HG03469 (cell line): ENCODE data around the gene ATP10A.
A peak's percentile ranks its signal among the peaks of the same experiment; 100 is the strongest.
"Not testable (repeated sequence)": the region's sequence is repeated elsewhere in the genome, so short reads cannot be mapped to it uniquely, and the experiment has no call there.

Source experiments
- ATAC-seq: cut with Tn5 transposase; IDR thresholded peaks from one replicate; pipeline ENCODE4 v1.9.1; 2021; ENCODE audit warnings: mild to moderate bottlenecking, moderate library complexity, moderate number of reproducible peaks; ENCODE audit not compliant: unreplicated experiment

ATP10A gene

DNA sequence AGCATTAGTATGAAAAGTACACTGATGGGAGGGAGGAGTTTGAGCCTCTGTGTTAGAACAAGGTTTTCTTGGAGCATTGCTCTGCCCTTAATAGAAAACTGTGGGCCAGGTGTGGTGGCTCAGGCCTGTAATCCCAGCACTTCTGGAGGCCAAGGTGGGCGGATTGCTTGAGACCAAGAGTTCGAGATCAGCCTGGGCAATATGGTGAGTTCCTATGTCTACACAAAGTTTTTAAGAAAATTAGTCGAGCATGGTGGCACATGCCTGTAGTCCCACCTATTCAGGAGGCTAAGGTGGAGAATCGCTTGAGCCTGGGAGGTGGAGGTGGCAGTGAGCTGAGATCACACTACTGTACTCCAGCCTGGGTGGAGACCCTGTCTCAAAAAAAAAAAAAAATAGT lies 103.7 kb downstream of the ATP10A start:
- ATAC-seq: no peak

DNA sequence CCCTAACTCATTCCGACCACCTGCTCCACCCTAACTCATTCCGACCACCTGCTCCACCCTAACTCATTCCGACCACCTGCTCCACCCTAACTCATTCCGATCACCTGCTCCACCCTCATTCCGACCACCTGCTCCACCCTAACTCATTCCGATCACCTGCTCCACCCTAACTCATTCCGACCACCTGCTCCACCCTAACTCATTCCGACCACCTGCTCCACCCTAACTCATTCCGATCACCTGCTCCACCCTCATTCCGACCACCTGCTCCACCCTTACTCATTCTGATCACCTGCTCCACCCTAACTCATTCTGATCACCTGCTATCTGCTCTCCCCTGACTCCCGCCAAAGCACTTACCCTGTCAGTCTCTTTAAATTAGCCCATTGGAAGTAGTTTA lies 104.5 kb downstream of the ATP10A start:
- ATAC-seq: not testable (repeated sequence)

DNA sequence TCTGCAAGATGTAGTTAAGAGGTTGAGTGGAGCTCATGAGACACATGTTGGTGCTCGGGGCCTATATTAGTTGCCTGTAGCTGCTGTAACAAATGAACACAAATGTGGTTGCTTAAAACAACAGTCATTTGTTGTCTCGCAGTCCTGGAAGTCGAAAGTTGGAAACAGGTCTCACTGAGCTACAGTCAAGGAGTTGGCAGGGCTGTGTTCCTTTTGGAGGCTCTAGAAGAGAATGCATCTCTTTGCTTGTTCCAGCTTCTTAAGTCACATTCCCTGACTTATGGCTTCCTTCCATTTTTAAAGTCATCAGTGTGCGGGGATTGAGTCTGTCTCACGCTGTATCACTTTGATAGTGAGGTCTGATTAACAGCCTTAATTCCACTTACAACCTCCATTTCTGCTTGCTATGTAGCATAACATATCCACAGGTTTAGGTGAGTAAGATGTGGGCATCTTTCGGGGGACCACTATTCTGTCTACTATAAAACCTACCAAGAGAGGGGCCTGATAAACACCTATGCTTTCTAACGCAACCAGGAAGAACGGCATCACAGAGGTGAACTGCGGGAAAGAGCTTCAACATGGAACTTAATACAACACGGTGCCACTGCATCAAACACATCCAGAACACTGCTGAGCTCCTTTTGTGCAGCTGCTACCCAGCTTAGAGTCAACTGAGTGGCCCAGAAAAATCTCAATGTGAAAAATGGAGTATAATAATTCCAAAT lies 119.4 kb downstream of the ATP10A start:
- ATAC-seq: no peak

DNA sequence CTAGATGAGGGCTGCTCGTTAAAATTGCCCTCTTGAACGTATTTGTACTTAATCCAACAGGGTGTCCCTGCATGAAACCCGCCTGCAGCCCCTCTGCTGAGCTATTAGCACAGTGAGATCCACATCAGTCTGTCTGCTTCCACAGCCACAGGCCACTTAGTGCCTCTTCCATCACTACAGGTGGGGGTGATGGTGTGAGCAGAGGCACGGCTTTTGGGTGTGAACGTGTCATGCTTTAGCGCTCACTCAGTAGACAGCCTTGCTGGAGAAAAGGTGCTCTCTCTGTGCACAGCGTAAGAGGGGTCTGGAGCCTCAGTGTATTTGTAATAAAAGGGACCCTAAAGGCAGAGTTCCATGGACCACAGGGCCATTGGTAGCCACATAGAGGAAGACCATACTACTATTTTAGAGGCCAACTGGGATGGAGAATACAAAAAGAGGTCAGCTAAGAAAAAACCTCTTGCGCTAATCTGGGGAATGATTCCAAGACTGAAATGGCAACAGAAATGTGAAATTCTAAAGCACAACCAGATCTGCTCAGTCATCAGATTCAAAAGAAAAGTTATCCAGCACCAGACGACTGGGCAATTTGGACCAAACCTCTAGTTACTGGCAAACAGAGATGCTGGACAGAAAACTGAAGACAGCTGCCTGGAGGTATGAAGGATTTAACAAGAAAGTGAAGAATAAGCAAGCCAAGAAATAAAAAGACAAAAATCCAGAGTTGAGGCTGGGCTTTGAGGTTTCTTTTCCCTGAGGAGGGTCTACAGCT lies 120.2 kb downstream of the ATP10A start:
- ATAC-seq: no peak

DNA sequence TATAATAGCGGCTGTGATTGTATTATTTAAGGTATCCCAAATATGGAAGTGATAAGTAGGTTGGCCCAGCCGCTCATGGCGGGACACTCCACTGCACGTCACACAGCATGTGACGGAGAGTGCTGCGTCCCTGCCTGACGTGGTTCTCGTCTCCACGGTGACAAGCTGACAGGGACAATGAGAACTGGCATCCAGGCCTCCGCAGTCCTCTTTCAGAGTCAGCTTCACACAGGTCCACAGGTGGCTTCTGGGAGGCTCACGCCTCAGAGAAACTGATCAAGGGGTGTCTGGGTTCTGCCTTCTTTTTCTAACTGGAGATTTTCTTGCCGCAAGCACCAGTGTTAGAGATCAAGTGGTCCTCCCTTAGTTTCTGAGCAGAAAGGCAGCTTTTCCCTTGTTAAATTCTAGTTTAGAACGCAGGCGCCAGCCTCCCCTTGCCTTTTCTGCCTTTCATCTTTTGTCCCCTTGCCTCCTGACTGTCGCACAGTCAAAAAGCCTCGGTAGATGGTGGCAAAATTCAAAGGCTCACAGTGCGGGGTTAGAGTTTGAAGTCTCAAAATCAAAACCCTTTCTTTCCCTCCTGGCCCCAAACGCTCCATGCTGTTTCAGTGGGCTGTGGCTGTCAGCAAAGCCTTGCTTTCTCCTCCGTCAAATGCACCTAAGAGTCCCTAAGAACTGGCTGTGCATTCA lies 120.9 kb downstream of the ATP10A start:
- ATAC-seq: no peak

DNA sequence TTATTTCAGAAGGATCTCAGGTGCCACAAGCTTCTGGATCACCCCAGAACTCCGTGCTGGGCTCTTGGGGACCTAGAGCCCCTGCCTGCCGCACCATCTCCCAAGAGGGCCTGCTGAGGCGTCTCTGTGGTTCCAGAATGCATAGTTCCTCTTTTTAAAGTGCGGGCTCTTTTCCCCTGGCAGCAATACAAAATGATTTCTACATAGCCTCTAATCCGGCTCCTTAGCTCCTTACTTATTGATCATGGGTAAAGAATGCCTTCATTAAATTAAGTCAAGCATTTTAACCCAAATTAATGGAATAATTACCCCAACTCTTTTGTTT lies 121.9 kb downstream of the ATP10A start:
- ATAC-seq: peak; percentile 45

DNA sequence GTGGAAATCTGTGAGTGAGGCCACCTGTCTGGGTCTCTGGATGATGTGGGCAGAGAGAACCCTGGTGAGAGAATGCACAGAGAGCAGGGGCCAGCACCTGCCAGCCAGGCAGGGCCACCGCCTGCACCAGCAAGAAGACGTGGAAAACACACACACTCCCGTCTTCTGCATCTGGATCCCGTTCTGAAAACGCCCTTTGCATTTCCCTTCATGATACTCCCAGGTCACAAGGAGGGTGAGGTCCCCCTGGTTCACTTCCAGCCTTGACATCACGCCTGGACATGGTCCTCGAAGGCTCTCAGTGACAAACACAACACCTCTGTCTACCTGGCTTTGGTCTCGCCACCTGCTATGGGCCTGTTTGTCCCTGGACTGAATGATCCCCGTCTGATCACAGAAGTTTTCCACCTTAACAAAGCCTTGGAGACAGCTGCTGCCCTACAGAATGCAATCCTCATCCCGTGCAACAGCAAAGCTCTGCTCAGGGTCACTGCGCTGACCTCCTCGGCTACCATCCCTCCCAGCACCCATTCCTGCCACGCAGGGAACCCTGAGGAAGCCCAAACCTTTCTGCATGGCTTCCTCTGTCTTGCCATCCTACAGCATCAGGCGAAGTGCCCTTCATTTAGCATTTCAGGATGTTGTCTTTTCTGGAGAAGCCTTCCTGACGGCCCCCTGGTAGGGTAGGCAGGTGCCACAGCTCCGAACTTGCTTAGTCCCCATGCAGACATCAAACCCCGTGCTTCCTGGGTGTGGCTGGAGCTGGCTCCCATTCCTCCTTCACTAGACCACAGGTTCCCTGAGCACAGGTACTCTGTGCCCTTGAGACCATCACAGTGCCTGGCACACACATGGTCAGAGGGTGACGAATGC lies 122.5 kb downstream of the ATP10A start:
- ATAC-seq: no peak

DNA sequence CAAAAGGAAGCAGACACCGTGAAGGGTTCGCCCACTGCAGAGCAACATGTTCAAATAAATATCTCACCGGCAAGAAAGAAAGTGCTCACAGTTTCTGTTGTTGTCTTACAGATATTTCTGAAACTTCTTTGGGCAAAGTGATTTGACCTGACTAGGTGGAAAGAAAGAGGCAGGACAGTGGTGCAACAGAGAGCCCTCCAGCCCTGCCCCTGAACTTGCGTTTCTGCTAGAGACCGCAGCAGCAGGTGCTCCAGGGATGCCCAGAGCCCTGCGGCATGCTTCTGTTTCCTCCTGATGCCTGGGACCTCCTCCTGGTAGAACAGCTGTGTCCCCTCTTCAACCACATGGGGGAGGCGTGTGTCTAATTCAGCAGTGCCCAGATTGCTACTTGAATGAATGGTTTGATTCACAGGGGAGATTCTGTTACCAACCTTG lies 123.4 kb downstream of the ATP10A start:
- ATAC-seq: no peak

DNA sequence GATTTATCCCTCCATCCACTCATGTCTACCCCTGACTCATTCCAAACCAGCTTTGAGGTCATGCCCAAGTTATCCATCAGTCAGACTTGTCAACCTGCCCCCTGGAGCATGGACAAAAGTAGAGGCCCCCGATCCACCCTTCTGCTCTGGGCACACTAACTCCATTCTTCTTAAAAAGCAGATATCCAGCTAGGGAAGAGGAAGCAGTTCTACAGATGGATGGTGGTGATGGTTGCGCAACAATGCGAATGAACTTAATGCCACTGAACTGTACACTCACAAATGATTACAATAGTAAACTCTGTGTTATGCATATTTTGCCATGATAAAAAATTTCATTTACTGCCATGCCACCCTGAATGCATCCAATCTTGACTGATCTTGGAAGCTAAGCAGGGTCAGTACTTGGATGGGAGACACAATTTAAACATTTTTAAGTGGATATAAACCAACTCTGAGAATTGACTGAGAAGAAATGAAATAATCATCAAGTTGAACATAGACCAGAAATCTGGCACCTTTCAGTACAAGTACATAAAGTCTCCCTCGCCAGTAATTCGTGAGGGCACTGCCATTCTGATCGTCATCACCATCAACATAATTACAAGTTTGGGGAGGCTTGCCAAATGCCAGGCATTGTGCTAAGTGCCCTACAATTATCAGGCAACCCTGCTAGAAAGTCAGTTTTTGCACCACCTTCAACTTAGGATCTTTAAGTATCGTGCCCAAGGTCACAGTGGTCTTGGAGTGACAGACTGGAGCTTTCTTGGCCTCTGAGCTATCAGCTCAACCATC lies 124.8 kb downstream of the ATP10A start:
- no peak for ATAC-seq

DNA sequence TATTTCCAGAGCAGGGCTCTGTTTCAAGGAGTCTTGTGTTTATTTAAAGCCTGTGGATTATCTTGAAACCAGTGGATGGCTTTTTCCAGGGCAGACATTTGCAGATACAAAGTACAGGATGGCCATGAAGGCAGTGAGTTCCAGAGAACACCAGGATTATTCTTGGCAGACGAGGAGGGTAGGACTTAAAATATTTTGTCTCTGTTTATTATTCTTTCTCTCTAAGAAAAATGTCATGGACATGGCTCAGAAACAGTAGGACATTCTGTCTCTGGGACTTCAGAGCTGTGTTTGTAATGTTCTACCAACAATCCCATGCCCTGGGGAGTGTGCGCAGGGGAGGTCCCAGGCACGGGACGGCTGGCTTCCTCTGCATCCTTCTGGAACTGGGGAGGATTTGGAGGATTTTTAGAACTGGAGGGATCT lies 125.9 kb downstream of the ATP10A start:
- no peak for ATAC-seq

DNA sequence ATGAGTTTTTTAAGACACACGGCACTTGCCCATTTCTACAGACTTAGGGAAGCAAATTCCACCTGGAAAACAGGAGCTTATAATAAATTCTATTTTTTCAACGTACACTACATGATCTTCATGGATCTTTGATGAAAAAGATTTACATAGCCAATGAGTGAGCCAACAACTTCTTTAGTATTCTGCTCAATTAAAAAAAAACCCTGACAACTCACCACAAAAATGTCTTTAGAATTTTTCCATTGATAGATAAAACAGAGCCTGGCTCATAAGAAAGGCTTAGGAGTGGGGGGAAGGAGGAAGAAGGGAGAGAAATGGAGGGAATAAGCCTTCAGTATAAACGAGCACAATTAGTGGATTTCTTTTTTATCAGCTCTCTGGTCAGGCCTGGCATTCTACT lies 126.7 kb downstream of the ATP10A start:
- ATAC-seq: no peak

DNA sequence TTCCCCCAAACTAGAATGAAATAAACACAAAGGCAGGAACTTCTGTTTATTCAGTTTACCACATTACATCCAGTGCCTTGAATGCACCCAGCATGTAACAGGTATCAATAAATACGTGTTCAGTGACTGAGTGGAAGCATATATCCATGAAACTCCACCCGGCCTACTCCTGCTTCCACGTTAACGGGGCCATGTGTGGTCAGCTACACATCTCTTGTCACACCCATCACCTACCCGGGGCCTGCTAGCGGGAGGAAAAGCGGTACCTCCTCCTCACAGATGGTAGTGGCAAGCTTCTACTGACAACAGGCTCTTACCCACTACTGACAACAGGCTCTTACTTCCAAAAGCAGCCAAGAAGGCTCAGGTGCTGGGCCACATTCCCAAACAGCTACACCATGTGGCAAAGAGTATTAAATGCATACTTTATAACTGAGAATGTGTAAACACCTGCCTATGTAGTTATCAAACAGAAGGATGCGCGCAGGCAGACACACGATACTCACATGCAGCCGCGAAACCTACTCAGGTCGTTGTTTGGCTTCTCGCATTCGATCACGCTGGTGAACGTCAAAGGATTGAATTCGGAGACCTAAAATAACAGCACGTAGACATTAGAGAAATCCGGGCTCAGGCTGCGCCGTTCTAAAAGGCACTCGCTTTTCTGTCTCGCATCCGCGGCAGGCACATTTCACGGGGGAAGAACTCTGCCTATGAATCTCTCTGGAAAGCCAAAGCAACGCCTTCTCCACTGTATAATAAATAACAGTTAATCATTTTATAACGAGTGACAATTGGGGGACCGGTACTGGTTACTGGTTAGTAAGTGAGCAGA lies 127.4 kb downstream of the ATP10A start:
- no peak for ATAC-seq

DNA sequence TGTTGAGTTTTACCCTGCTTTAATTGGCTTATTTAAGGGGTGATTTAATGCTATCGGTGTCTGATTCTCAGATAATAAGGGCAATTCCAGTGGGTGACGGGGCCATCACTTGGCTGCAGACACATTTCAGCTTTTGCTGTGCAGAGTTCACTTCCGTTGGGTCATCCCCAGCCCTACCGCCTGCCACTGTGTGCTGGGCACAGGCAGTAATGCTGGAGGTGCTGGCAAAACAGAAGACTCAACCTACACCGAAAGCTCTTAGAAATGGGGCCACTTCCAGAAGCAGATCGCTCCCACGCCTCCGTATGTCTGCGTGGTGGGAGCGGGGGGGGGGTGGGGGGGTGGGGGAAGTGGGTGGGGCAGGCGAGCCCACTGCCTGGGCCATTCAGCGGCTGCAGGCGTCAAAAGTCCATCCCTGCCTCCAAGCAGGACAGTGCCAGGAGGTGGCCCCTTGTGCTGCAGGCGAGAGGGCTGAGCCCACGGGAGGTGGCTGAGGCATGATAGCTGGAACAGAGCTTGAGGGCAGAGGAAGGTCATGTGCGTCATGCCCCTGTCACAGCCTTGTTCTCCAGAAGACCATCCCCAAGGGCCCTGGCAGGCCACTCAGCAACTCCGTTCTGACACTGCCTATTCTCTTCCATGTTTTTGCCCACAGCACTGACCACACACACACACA lies 128.3 kb downstream of the ATP10A start:
- ATAC-seq: no peak

DNA sequence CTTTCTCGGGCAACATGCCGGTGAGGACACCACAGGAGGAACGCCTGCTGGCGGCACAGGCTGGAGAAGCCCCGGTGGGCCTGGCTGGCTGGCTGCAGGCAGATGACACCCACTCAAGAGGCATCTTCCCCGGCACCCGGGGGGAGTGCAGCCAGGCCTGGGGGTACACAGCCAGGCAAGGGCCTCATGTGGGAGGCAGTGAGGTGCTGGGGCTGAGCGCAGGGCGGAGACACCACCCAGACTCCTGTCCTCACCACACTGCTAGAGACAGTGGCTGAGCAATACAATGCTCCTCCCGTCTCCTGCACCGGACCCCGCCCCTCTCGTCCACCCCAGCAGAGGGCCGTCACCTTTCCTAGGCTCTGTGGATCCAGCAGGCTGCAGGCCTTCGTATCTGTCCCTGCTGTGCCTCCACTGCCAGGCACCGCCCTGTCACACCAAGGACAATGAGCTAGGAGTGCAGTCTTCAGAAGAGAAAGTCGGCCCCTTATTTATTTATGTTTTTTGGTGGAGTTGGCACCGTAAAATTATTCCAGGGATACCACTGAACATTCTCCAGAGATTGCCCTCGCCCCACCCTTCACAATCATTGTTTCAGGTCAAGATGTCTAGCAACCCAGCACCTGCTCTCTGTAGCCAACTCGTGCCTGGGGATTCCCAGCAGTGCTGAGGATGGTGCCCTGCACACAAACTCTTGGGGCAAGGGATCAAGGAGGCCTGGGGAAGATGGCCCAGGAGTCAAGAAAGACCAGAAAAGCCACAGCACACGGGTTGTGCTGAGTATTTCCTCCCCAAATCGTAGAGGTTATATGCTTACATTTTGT lies 129.1 kb downstream of the ATP10A start:
- ATAC-seq: no peak

DNA sequence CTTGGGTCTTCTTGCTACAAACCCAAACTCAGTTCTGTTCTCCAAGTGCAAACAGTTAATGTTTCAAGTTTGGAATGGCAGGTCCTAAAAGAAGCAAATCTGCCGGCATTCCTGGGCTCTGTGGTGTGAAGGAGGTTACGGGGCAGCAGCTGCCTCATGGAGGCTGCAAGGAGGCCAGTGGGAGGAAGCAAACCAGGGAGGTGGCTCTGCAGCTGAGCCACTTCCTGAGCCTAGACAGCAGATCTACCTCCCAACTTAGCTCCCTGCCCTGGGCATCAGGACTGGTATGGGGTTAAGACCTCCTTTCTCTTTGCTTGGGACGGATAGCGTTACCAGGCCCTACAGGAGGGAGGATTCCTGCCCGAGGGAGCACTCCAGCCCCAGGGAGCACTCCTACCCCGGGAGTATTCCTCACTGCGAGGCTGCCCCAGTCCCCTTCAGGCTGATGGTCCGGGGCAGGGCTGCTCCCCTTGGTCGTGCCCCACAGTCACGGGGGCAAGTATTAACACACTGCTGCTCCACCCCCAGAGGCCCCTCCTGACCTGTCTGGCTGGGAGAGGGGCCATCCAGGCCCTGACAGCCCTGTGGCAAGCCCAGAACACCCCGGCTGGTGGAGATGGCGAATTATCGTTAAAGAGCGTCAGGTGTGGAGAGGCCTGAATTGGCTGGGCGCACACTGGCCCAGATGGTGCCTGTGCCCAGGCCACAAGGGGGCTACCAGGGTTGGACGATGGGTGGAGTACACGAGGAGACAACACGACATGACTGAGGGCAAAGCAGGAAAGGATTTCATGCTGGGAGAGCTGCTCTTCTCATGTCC lies 129.9 kb downstream of the ATP10A start:
- no peak for ATAC-seq

DNA sequence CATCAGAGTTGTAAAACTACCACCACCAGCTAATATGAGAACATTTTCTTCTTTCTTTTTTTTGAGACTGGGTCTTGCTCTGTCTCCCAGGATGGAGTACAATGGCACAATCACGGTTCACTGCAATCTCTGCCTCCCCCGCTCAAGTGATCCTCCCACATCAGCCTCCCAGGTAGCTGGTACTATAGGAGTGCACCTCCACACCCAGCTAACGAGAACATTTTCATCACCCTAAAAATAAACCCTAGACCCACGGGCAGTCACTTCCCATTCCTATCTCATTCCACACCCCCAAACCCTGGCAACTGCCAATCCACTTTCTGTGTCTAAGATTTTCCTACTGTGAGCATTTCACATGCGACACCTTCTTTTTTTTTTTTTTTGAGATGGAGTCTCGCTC lies 130.9 kb downstream of the ATP10A start:
- ATAC-seq: no peak

DNA sequence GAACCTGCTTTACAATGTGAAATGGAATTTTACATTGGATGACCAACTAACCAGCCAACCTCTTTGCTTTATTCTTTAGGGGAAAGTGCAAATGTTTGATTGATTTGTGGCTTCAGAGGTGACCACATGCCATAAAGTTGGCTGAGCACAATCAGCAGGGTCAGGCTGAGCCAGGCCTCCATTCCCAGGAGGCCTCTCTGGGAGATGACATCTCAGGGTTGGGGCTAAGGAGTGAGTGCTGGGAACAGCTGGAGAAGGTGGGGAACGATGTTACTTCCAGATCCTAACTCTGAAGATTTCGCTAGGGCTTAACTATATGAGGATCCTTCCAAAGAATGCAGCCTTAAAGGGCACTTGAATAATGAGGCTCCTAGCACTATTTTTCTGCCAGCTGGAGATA lies 131.7 kb downstream of the ATP10A start:
- no peak for ATAC-seq
